A673 (cell line): ENCODE measurements around the gene C16orf96.

Experiments used
- CTCF ChIP-seq: fragments of 300-800, 200-600 bp; sonication (generic); conservative IDR thresholded peaks from 2 replicates; pipeline ENCODE4 v1.5.1; 2017; ENCODE audit warnings: low read depth, mild to moderate bottlenecking, antibody characterized with exemption, low read length, moderate library complexity, mixed read lengths
- EZH2 ChIP-seq: fragments of 200-600 bp; sonication (generic); IDR thresholded peaks from 2 replicates; pipeline ENCODE4 v1.6.1; 2017; ENCODE audit warnings: borderline replicate concordance, low read depth, mild to moderate bottlenecking, mixed read lengths, antibody characterized with exemption, low read length; ENCODE audit not compliant: poor library complexity, severe bottlenecking

GRCh38 chr16:4514606-4515005 is 41.5 kb upstream of the C16orf96 start:
- TF ChIP-seq CTCF (no peak), EZH2 (no peak)
